ENCODE measurements around the gene SLC23A3. TPM values are rescaled to one million over a fixed set of nuclear protein-coding genes. Genes with fewer than 3 reads are reported as not detected.

Gene SLC23A3
- total RNA-seq, 4 donors from 2014 or later = 0.10 to 4.4 (median 1.0) TPM

DNA sequence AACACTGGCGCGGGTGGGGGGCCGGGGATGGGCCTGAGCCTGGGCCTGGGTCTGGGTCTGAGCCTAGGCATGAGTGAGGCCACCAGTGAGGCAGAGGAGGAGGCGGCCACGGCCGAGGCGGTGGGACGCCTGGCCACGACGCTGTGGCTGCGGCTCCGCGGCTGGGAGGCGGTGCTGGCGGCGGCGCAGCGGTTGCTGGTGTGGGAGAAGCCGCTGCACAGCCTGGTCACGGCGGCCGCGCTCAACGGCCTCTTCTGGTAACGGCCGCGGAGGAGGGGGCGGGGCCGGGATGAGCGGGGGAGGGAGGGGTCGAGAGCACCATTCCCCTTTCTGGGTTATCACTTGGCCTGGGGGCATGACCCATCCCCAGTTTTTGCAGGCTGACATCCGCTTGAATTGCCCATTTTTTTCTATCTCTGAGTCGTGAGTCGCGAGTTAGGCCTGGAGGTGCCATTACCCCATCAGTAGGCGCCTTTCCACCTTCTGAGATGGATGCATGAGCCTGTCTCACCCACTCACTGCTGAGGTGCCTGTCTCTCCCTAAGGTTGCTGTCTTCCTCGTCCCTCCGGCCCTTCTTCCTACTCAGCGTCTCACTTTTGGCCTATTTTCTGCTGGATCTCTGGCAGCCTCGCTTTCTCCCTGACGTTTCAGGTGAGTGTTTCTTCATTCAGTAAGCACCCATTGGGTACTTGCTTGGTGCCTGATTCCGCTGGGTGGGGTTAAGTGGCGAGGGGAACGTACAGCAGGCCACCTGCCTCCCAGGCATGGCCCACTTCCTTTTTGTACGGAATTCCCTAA, 8.7 kb upstream of the SLC23A3 start:
- H3K4me3 ChIP-seq (ENCODE audit: low read depth, poor library complexity, severe bottlenecking) = peak overlapping the region; percentile 75
- intact Hi-C loops (cut with DNase I; ENCODE audit: low total_unique reads) = no loop called here
- TF ChIP-seq POLR2A (IDR thresholded peaks at IDR 0.05) = no peak
- WGBS, 2 donors = 3% methylated on average over 37 to 41 of the region's 45 CpGs
- DNase-seq (ENCODE audit: low spot score in 2 of 2) = peak; percentile 46 to 90

GRCh38 chr2:219177552-219178376, 7.9 kb upstream of the SLC23A3 start, which contains the start of gene RETREG2:
RETREG2 (plus strand) TSS chr2:219178275; CDS start chr2:219178353, 78 bp downstream.
- 0 to 1% methylated on average over 20 to 35 of the region's 67 CpGs for WGBS, 2 donors
- peak in 1 of 2 donors; percentile 73 for TF ChIP-seq POLR2A (IDR thresholded peaks at IDR 0.05)
- TF ChIP-seq, protein P1, sequence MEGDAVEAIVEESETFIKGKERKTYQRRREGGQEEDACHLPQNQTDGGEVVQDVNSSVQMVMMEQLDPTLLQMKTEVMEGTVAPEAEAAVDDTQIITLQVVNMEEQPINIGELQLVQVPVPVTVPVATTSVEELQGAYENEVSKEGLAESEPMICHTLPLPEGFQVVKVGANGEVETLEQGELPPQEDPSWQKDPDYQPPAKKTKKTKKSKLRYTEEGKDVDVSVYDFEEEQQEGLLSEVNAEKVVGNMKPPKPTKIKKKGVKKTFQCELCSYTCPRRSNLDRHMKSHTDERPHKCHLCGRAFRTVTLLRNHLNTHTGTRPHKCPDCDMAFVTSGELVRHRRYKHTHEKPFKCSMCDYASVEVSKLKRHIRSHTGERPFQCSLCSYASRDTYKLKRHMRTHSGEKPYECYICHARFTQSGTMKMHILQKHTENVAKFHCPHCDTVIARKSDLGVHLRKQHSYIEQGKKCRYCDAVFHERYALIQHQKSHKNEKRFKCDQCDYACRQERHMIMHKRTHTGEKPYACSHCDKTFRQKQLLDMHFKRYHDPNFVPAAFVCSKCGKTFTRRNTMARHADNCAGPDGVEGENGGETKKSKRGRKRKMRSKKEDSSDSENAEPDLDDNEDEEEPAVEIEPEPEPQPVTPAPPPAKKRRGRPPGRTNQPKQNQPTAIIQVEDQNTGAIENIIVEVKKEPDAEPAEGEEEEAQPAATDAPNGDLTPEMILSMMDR (IDR thresholded peaks at IDR 0.05) = no peak
- intact Hi-C loops (cut with DNase I; ENCODE audit: low total_unique reads) = no loop called here
- peak; percentile 92 to 98 for DNase-seq (ENCODE audit: low spot score in 2 of 2)
- H3K4me3 ChIP-seq (ENCODE audit: low read depth, poor library complexity, severe bottlenecking) = peak within 1 kb of the TSS; percentile 91

DNA sequence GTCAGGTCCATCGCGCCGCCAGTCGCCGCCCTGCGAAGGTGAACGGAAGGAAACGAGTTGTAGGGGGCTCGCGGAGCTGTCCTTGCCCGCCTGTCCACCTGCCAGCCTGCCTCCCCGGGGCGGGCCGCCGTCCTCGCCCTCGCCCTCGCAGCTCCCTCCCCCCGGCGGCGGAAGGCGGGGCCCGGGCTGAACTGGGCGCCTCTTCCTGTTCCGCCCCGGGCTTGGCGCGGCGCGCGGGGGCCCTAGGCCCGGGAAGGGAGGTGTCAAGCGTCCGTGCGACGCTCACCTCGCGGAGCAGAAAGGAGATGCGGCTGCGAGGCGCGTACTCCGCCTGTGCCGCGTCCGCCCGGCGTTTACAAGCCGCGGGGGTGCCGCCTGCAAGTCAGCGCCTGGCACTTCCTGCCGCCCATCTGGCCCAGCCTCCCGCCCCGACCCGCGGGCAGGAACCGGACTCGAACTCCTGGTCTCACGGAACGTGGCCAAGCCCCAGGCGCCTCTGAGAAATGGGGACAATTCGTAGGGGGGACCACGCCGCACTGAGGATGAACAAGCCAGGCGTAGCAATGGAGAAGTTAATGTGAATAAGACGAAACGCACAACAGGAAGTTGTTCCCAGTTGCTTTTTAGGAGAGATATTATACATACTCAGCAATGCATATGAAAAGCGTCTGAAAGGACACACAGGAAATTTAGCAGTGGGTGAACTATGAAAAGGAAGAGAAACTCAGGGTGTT, 7.2 kb upstream of the SLC23A3 start, which contains the start of gene CNPPD1:
Gene CNPPD1, minus strand, starts transcription at position 108 of the 734 bp plus-strand sequence. Its CDS starts 97 bp downstream, at position 11.
- WGBS, 2 donors = 0% methylated on average over 34 to 45 of the region's 69 CpGs
- peak; percentile 87 to 97 for DNase-seq (ENCODE audit: low spot score in 2 of 2)
- TF ChIP-seq POLR2A (IDR thresholded peaks at IDR 0.05) = peak in 1 of 2 donors; percentile 91
- TF ChIP-seq, protein P1 (IDR thresholded peaks at IDR 0.05) = no peak
- H3K4me3 ChIP-seq (ENCODE audit: low read depth, poor library complexity, severe bottlenecking) = peak within 1 kb of the TSS; percentile 91
- intact Hi-C loops (cut with DNase I; ENCODE audit: low total_unique reads) = no loop called here

- 1 to 3% methylated on average over 26 to 33 of the region's 45 CpGs for WGBS, 2 donors
- intact Hi-C loops (cut with DNase I; ENCODE audit: low total_unique reads) = no loop called here
- peak overlapping the region; percentile 91 for H3K4me3 ChIP-seq (ENCODE audit: low read depth, poor library complexity, severe bottlenecking)
- peak; percentile 44 to 90 for DNase-seq (ENCODE audit: low spot score in 2 of 2)
- no peak for TF ChIP-seq POLR2A (IDR thresholded peaks at IDR 0.05)
- TF ChIP-seq, protein P1 (IDR thresholded peaks at IDR 0.05) = no peak
Observed at GRCh38 chr2:219175928-219176817, 6.3 kb upstream of the SLC23A3 start.

- TF ChIP-seq POLR2A (IDR thresholded peaks at IDR 0.05) = no peak
- TF ChIP-seq, protein P1 (IDR thresholded peaks at IDR 0.05) = no peak
- 77 to 86% methylated on average over 7 of the region's 7 CpGs for WGBS, 2 donors
- intact Hi-C loops (cut with DNase I; ENCODE audit: low total_unique reads) = no loop called here
- DNase-seq (ENCODE audit: low spot score in 2 of 2) = peak in 1 of 2 donors; percentile 62
- no peak overlapping the region for H3K4me3 ChIP-seq (ENCODE audit: low read depth, poor library complexity, severe bottlenecking)
Observed at GRCh38 chr2:219175486-219175885, 5.7 kb upstream of the SLC23A3 start.

Measured in lower leg skin (tissue), 4 donors.